Measurements from ENCODE around the gene TATDN2.
"Not testable (repeated sequence)": the region's sequence is repeated elsewhere in the genome, so short reads cannot be mapped to it uniquely, and the experiment has no call there.

Gene TATDN2

DNA sequence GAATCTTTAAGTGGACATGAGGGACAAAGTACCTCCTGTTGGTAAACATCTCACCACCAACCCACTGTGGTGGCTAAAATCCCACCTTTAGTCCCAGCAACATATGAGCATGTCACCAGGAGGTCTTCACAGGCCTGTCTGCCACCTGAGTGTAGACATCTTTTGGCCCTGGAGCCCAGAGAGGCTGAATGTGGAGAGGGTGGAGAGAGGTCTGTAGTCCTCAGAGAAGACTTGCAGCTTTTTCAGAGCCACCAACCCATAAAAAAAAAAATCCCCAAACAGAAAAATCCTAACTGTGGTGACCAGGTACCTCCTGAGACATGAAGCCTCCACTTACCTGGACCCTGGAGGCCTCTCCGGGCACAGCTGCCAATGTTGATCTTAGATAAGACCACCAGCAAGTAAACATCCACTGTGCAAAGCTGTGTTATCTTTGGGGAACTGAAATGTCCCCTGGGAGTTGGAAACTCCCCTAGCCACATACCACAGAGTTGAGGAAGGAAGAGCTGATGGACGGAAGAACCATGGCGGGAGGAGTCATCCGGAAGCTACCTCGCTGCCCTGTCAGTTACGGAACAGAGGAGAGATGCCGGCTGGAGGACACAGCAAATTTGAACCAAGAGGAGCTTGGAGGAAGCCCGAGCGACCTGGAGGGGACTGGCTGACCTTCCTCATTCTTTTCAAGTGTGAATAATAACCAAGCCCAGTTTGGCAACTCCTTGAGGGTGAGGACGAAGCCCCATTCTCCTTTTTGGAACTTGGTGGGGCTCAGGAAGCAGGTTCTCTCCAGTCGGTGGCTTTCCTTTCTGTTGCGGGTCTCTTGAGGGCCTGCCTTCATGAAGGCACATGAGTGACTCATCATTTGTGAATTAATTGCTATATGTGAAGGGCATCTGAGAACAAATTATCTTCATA, 44.5 kb downstream of the TATDN2 start, which contains the start of gene GHRL:
GHRL (minus strand) TSS at position 443 of the 915 bp plus-strand sequence. CDS start 2,767 bp downstream, outside the sequence.
- no peak for DNase-seq

GRCh38 chr3:10294030-10294586, 45.8 kb downstream of the TATDN2 start:
- DNase-seq: no peak

DNA sequence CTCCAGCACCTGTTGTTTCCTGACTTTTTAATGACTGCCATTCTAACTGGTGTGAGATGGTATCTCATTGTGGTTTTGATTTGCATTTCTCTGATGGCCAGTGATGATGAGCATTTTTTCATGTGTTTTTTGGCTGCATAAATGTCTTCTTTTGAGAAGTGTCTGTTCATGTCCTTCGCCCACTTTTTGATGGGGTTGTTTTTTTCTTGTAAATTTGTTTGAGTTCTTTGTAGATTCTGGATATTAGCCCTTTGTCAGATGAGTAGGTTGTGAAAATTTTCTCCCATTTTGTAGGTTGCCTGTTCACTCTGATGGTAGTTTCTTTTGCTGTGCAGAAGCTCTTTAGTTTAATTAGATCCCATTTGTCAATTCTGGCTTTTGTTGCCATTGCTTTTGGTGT, 49.8 kb downstream of the TATDN2 start:
- not testable (repeated sequence) for DNase-seq

DNA sequence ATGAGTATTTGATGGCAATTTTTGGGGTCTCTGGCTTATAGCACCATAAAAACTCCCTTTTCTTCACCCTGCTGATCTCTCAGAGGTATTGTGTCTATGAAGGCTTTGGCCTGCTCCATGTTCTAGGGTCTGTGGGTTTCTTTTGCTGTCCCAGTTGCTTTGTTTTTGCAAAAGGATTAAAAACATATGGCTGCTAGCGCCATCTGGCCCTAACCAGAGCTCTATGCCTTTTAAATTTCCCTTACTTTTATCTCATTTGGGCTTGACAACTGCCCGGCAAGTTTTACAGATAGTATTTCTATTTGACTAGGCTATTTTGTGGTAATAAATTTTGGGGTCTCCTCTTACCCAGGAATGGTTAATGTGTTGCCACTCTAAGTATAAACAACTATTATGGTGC, 50.9 kb downstream of the TATDN2 start:
- no peak for DNase-seq

- no peak for DNase-seq
These were observed 51.4 kb downstream of the TATDN2 start for GRCh38 chr3:10299679-10300078.

GRCh38 chr3:10300087-10300486, 51.8 kb downstream of the TATDN2 start:
- no peak for DNase-seq

DNA sequence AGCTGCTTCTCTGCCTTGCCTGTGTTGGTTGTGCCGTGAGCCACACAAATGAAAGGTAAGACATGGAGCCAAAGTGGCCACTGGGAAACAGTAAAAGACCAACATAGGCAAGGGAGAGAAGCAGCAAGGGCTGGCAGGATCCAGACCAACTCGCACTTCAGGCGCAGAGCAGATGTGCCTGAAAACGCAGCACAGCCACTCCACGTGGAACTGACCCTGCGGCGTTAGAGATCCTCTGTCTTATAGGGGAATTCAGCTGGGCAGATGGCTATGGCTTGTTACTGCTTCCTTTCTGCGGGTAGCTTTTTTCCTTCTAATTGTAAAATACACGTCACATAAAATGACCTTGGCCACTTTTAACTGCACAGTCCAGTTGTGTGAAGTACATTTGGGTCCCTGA, 54.8 kb downstream of the TATDN2 start:
- DNase-seq: no peak

- DNase-seq: no peak
These were observed 55.5 kb downstream of the TATDN2 start for GRCh38 chr3:10303785-10304184.

GRCh38 chr3:10304905-10305304, 56.6 kb downstream of the TATDN2 start:
- no peak for DNase-seq

- DNase-seq: no peak
These were observed 57.2 kb downstream of the TATDN2 start for GRCh38 chr3:10305331-10305902.

- no peak for DNase-seq
These were observed 57.9 kb downstream of the TATDN2 start for GRCh38 chr3:10306156-10306555.

GRCh38 chr3:10308678-10309077, 60.4 kb downstream of the TATDN2 start:
- DNase-seq: no peak

DNA sequence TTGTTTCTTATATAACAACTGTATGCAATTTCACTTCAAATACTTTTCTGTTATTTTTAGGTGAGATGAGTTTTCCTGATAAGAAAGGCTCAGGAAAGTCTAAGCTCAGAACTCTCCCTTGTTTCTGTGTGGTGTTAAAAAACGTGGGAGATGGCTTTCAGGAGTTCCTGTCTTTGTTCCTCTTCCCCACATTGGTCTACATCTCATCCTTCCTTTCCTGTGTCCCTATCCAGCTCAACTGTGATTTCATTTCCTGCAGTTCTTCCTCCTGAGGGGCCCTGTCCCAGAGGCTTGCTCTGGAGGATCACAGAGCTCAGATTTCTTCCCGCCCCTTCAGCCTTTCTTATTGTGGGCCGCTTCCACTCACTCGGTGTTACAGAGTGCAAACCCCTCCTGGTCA, 61.5 kb downstream of the TATDN2 start:
- no peak for DNase-seq

- DNase-seq: no peak
These were observed 62.3 kb downstream of the TATDN2 start for GRCh38 chr3:10310578-10310977.

GRCh38 chr3:10311710-10312109, 63.5 kb downstream of the TATDN2 start:
- no peak for DNase-seq

GRCh38 chr3:10312391-10312790, 64.1 kb downstream of the TATDN2 start:
- DNase-seq: no peak

DNA sequence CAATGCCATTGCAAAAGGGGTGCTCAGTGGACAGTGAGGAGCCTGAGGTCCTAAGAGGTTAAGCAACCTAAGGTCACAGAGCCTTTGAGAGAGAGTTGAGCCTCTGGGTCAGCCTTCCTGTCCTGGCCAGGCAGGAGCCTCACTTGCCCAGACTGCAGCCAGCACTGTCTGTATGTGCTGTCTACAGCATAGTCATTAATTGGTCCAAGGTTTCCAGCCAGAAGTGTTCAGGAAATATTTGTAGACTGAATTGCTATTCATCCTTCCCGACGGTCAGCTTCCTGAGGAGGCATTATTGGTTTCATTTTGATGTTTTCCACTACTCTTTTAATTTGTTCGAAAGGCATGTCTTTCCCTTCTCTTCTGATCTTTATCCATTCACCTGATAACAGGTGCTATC, 64.6 kb downstream of the TATDN2 start:
- DNase-seq: no peak

DNA sequence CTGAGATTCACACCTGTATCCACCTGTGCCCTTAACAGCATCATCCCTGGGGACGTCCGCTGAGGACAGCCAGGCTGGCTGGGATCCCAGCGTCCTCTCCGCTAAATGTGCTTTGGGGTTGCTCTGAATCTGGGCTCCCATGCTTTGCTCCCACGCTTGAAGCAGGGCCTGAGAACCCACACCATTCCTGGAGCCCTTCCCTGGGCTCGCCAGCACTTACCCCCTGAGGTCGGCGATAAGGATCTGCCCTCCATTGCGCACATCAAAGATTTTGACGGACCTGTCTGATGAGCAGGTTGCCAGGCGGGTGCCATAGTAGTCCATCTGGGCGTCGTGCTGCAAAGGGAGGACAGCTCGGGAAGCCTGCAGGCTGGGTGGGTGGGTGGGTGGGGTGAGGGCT, 66.8 kb downstream of the TATDN2 start:
- DNase-seq: no peak

DNA sequence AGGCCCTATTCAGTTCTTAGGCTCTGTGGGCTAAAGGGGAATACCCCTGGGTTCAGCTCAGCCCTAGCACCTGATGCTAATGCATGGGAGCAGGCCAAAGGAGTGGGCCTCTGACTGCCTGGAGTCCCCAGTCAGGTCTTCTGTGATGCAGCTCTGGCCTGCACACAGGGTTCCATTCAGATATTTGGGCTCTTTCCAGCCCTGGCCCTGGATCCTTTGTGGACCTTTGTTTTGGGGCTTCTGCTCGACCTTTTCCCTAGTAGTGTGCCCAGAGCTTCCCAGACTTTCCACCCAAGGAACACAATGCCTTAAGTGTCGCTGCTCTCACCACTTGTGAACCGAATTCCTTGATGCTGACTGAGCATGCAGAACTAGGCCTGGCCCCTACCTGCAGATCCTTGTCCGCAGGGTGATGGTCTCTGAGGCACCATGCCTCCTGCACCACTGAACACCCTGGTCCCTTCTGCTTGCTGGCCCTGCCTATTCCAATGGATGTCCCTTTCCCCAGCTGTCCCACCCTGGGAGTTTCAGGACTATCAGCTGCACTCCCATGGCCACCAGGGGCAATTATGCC, 67.6 kb downstream of the TATDN2 start:
- no peak for DNase-seq

- no peak for DNase-seq
These were observed 69.2 kb downstream of the TATDN2 start for GRCh38 chr3:10317311-10317960.

DNA sequence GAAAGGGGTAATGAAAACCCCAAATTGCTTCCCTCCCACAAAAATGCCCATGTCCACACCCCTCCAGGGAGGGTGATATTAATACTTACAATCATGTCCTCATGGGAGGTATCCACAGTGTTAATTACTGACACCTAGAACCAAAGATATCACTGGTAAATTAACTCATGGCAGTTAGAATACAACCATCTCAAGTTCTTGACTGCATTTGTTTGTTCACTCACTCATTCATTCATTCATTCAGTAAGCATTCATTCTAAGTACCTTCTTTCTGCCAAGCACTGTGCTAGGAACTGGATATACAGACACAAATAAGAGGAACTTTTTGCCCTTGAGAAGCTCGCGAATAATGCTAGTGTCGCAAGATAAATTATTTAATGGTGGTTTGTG, 69.7 kb downstream of the TATDN2 start:
- no peak for DNase-seq

DNA sequence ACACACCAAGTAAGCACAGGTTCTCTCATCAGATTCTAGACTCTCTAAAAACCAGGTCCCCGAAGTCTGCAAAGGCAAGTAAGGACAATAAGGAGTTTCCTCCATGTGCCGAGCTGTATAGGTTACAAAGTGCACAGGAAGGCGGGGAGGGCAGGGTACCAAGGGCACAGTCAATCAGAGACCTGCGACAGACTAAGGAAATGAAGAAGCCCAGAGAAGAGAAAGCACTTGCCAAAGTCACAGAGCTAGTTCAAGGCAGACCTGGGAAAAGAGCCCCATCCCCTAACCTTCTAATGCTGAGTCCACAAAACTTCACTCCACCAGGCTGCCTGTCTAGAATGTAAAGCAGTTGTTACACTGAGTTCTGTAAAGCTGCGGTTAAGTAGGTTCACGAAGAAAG, 71.0 kb downstream of the TATDN2 start:
- DNase-seq: no peak

DNA sequence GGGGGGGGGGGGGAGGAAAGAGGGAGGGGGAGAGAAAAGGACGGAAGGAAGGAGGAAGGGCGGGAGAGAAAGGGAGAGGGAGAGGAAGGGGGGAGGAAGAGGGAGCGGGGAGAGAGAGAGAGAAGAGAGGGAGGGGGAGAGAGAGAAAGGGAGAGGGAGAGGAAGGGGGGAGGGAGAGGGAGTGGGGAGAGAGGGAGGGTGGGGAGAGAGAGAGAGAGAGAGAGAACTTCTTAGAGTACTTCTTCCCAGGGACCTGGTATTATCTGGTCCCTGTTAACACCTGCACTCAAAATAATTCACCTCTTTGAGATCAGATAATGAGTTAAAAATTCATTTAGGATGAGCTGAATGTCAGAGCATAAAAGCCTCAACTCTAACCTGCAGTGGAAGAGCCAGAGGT, 71.5 kb downstream of the TATDN2 start:
- no peak for DNase-seq

All from SIG-M5 (cell line).